HG02642 (cell line): ENCODE data around the gene NUP133.
"Not testable (repeated sequence)": the region's sequence is repeated elsewhere in the genome, so short reads cannot be mapped to it uniquely, and the experiment has no call there.

Experiments used
- ATAC-seq: cut with Tn5 transposase; IDR thresholded peaks from one replicate; pipeline ENCODE4 v1.9.1; 2021; ENCODE audit warnings: mild to moderate bottlenecking; ENCODE audit not compliant: unreplicated experiment, poor library complexity

The NUP133 gene

DNA sequence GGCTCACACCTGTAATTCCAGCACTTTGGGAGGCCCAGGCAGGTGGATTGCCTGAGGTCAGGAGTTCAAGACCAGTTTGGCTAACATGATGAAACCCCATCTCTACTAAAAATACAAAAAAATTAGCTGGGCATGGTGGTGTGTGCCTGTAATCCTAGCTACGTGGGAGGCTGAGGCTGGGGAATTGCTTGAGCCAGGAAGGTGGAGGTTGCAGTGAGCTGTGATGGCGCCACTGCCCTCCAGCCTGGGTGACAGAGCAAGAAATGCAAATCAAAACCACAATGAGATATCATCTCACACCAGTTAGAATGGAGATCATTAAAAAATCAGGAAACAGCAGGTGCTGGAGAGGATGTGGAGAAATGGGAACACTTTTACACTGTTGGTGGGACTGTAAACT lies 3.1 kb upstream of the NUP133 start:
- ATAC-seq = not testable (repeated sequence)

- ATAC-seq = no peak
Observed at GRCh38 chr1:229509576-229509975, 1.4 kb upstream of the NUP133 start.

DNA sequence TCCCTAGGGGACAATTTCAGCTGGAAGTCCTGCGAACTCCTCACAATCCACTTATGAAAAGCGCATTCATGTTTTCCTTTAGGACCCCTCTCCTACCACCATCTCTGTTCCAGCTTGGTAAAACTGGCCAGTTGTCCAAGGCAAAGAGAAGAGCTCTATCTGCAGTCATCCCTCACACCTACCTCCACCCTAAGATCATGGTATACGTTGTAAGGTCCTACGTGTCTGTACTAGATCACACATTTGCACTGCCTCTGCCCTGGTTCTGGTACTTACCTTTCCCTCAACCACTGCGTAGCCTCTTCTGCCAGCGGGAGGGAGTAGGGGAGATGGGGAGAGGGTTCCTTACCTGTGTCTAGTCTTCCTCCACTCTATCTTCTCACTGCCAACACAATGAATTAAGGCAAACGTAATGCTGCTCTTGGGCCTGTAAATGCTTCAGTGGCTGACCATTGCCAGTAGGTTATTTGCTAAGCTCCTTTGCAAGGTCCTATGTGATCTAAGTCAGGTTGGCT lies 739 bp upstream of the NUP133 start:
- no peak for ATAC-seq

DNA sequence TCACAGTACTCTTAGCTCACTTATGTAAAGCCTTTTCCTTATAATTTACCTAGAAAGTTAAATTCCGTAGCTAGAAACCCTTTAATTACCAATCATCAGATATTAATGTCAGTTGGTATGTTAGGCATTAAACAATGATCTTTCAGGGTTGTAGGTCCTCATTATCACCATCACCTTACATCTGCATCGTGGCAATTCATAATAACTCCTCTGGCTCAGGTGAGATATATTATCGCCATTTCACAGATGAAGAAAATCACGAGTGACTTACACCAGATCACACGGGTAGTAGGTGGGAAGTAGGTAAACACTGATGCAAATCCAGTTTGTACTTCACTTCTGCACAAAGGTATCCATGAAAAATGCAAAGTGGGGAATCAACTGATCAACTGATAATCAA lies 639 bp downstream of the NUP133 start:
- ATAC-seq = peak; percentile 1

DNA sequence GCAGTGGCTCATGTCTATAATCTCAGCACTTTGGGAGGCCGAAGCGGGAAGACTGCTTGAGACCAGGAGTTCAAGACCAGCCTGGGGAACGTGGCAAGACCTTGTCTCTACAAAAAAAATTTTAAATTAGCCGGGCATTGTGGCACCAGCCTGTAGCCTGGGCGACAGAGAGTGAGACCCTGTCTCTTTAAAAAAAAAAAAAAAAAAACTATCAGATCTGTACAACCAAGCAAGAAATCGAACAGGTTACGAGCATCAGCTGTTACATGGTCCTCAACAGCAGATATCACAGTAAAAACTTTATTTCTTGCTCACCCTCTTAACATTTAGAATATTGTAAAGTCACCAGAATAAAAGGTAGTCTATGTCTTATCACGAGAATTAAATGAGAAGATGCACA lies 1.5 kb downstream of the NUP133 start:
- no peak for ATAC-seq

- no peak for ATAC-seq
Observed at GRCh38 chr1:229495782-229496181, 12.4 kb downstream of the NUP133 start.

DNA sequence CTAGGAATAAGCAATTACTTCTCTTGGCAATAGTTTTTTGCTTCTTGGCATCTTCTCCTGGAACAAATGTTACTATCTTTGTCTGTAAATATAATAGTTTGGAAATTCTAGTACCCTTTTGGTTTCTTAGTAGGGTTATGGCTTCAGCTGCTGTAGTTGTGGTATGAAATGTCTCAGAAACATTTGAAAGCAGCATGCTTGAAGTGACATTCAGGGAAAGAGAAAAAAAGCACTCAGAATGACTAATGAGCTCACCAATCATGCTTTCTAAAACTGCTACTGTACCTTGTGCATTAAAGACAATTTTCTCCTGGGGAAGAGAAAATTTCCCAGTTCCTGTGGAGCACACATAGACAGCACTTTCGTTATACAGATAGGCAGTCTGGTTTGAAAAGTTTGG lies 21.0 kb downstream of the NUP133 start:
- ATAC-seq = no peak

DNA sequence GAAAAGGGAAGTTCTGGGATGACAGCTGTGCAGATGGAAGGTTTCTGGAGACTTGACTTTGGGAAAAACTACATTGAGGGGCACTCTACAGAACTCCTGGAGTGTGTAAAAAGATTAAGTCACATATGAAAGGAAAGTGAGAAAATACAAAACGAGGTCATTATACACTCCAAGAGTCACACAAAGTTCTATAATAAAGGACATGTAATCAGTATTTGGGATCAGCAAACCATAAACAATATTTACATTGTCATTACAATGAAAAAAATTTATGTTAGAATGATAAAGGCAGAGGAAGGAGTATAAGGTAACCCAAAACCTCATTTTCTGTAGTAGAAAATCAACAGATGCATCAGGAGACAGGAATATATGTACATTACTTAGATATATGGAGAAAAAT lies 22.8 kb downstream of the NUP133 start:
- ATAC-seq = no peak

- ATAC-seq = no peak
Observed at GRCh38 chr1:229482511-229482910, 25.6 kb downstream of the NUP133 start.

DNA sequence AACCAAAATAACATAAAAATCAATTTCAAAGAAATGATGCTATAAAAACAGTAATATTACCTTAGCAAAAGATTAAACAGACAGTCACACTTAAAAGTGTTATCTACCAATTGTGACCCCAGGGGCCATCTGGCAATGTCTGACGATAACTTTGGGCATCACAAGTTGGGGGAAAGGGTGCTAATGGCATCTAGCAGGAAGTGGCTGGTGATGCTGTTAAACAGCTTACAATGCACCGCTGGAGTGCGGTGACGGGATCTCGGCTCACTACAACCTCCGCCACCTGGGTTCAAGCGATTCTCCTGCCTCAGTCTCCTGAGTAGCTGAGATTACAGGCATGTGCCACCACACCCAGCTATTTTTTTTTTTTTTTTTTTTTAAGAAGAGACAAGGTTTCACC lies 27.6 kb downstream of the NUP133 start:
- no peak for ATAC-seq

DNA sequence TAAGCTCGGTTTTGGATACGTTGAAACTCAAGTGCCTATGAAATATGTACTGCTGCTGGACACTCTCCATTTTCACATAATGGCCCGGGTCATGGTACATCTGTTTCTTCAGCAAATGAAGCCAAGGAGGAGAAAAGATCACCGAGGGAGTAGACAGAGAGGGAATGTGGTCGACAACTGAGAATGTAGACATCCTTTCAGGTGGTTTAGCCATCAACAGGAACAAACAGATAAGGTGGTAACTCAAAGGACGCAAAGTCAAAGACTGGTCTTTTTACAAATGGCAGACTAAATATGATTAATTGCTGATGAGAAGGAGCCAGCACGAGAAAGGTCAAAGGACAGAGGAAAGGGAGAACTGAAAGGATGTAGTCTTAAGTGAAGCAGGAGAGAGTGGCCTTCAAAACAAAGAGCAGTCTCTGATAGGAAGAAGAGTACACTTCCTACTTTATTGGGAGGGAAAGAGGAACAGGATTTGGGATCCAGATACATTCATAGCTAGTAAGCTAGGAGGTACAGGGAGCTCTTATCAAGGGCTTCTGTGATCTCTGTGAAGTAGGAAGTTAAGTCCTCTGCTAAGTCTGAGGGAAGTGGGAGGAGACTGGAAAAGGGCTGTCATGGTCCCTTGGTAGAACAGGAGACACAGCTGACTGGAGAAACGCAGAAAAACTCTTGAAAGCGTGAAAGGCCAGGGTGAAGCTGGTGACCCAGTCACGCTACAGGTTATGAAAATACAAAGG lies 28.3 kb downstream of the NUP133 start:
- ATAC-seq = peak; percentile 74

DNA sequence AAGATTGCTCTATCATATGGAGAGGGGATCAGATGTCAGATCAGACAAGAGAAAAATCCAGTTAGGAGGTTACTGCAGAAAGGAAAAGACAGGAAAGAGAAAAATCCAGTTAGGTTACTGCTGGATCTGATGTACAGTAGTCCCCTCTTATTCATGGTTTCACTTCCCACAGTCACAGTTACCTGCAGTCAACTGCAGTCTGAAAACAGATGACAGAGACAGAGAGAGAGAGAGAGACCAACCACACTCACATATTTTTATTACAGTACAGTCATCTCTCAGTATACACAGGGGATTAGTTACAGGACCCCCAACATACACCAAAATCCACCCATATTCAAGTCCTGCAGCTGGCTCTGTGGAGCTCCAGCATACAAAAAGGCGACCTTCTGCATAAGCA lies 29.3 kb downstream of the NUP133 start:
- ATAC-seq = peak; percentile 68

DNA sequence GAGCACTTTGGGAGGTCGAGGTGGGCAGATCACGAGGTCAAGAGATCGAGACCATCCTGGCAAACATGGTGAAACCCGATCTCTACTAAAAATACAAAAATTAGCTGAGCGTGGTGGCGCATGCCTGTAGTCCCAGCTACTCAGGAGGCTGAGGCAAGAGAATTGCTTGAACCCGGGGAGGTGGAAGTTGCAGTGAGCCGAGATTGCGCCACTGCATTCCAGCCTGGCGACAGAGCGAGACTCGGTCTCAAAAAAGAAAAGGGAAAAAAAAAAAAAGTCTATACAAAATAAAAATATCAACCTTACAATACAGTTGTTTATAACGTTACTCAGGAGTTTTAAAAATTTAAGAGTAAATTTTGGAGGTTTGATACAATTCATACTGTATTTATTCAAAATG lies 32.3 kb downstream of the NUP133 start:
- not testable (repeated sequence) for ATAC-seq

- no peak for ATAC-seq
Observed at GRCh38 chr1:229474509-229474908, 33.6 kb downstream of the NUP133 start.

- no peak for ATAC-seq
Observed at GRCh38 chr1:229471175-229471574, 37.0 kb downstream of the NUP133 start.

- no peak for ATAC-seq
Observed at GRCh38 chr1:229470406-229471043, 37.6 kb downstream of the NUP133 start.

DNA sequence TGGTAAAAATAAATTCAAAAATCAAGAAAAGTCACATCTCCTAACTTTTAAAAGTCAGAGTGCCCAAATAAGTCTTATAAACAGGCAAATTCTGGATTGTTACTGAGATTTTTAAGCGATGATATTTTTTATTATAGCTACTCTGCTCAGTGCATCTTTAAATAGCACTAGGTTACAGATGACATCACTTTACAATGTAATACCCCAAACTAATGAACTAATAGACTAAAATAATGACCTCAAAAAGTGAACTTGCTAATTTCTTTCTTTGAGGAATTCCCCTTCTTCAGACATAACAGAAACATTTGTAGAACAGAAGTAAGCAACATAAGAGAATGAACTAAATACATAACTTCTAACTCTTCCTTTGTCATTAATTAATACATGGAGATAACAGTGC lies 41.3 kb downstream of the NUP133 start:
- ATAC-seq = no peak

DNA sequence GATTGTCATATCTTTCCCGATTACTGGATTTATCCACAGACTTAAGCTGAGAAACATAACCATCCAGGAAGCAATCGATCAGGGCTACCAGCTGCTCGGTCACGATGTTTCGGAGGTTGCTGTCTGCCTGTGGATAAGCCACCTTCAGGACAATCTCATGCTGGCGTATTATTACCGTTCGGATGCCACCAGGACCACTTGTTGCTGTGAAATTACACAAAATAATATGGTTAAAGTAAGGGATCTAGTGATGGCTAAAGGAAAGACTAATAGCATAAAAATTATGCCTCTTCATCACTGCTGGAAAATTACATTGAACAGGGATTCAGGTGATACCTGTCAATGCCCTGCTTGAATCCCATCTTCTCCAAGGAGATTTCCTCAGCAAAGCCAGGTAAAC lies 43.5 kb downstream of the NUP133 start:
- ATAC-seq = no peak

DNA sequence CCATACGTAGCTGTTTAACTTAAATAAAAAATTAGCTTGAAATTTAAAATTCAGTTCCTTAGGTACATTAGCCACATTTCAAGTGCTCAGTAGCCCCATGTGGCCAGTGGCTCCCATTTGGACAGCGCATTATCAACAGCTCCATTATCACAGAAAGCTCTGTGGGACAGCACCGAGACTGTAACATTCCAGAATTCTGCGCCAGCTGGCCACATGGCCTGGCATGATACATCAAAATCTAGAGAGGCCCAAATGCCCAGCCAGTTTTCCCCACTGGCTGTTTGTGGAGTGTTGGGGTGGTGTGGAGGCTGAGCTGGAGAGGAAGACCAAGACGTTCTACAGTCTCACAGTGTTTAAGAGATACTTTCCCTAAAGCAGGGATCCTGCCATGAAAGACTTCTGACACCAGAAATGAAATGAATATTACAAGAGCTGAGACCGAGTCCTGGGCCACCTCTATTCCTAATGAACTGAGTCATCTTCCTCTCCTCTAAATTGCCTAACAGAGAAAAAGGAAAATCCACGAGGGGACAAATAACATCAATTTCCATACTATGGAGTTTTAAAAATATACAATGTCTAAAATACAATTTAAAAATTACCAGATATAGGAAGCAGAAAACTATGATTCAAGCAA lies 47.0 kb downstream of the NUP133 start:
- no peak for ATAC-seq

GRCh38 chr1:229459815-229460214 lies 48.3 kb downstream of the NUP133 start:
- ATAC-seq = no peak

DNA sequence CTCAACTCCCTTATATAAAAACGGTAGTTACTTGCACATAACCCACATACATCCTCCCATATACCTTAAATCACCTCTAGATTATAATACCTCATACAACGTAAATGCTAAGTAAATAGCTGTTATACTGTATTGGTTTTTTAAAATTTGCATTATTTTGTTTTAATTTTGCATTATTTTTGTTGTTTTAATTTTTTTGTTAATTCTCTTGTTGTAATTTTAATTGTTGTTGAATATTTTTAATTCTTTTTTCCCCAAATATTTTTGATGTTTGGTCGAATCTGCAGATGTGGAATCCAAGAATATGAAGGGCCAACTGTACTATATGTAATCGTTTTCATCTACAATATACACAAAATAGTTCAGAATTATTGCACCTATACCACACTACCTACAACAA lies 50.7 kb downstream of the NUP133 start:
- no peak for ATAC-seq
